Ishikawa (cell line): ENCODE measurements around the gene PLIN1.

Experiments
- CEBPB ChIP-seq: IDR thresholded peaks from 2 replicates; pipeline ENCODE4 v1.6.1; 2012
- CREB1 ChIP-seq: IDR thresholded peaks from 2 replicates; pipeline ENCODE4 v1.6.1; 2012; ENCODE audit warnings: low read depth
- EGR1 ChIP-seq: IDR thresholded peaks from 2 replicates; pipeline ENCODE4 v1.6.1; 2012
- EP300 ChIP-seq: IDR thresholded peaks from 2 replicates; pipeline ENCODE4 v1.6.1; 2012; ENCODE audit warnings: borderline replicate concordance
- FOXM1 ChIP-seq: IDR thresholded peaks from 2 replicates; pipeline ENCODE4 v1.6.1; 2012; ENCODE audit warnings: low read depth, borderline replicate concordance
- MAX ChIP-seq: IDR thresholded peaks from 2 replicates; pipeline ENCODE4 v1.6.1; 2012
- NFIC ChIP-seq: IDR thresholded peaks from 2 replicates; pipeline ENCODE4 v1.6.1; 2012
- RAD21 ChIP-seq: IDR thresholded peaks from 2 replicates; pipeline ENCODE4 v1.6.1; 2012; ENCODE audit warnings: low read depth
- TCF12 ChIP-seq: IDR thresholded peaks from 2 replicates; pipeline ENCODE4 v1.6.1; 2012; ENCODE audit warnings: low read depth
- USF1 ChIP-seq: IDR thresholded peaks from 2 replicates; pipeline ENCODE4 v1.6.1; 2012
- YY1 ChIP-seq: IDR thresholded peaks from 2 replicates; pipeline ENCODE4 v1.6.1; 2012; ENCODE audit warnings: low read depth

GRCh38 chr15:89629829-89630228 lies 49.3 kb downstream of the PLIN1 start:
- TF ChIP-seq TCF12: no peak
- TF ChIP-seq MAX: no peak
- no peak for TF ChIP-seq RAD21
- TF ChIP-seq CREB1: no peak
- TF ChIP-seq EP300: no peak
- TF ChIP-seq FOXM1: no peak
- TF ChIP-seq YY1: no peak
- TF ChIP-seq NFIC: no peak
- no peak for TF ChIP-seq USF1
- no peak for TF ChIP-seq EGR1
- TF ChIP-seq CEBPB: no peak
